SK-N-SH (cell line): Measurements from ENCODE around the gene FAM9C.

ENCODE experiments used
- EZH2phosphoT487 ChIP-seq: fragments of 200-600 bp; sonication (generic); IDR thresholded peaks from 2 replicates; pipeline ENCODE4 v1.6.1; 2017; ENCODE audit warnings: low read depth, mixed run types, mild to moderate bottlenecking, antibody characterized with exemption, moderate library complexity, borderline replicate concordance
- RCOR1 ChIP-seq: fragments of 150-350 bp; IDR thresholded peaks from 2 replicates; pipeline ENCODE4 v1.6.1; 2017; ENCODE audit warnings: antibody characterized with exemption, low read length

GRCh38 chrX:13048280-13048679 is 3.9 kb upstream of the FAM9C start:
- TF ChIP-seq EZH2phosphoT487 (no peak), RCOR1 (no peak)
